Heart left ventricle (tissue), 16 donors: ENCODE measurements around the gene LAYN. TPM values are rescaled to one million over a fixed set of nuclear protein-coding genes. Genes with fewer than 3 reads are reported as not detected.

Experiments
- ATAC-seq, 4 donors: fragments of 200-7000 bp; cut with Tn5 transposase; one replicate each; pipeline ENCODE4 v1.9.1; 2020 to 2022; ENCODE audit warnings: moderate library complexity in 4 of 4, mild to moderate bottlenecking in 3 of 4, moderate number of reproducible peaks in 1 of 4
- DNase-seq, 5 donors: peaks; one replicate each; pipeline ENCODE4 v3.0.0-alpha.2; 2020
- H3K27ac ChIP-seq, 12 donors: fragments of 200-600 bp; sonication (generic) in 4 of 12; one replicate each; pipeline versions ENCODE4 v1.5.0 to v1.8.0; 2016 to 2022; ENCODE audit warnings: mild to moderate bottlenecking in 2 of 12
- H3K27me3 ChIP-seq, 9 donors: fragments of 200-600 bp; sonication (generic) in 2 of 9; one replicate each; pipeline versions ENCODE4 v1.5.1 to v1.8.0; 2016 to 2022; ENCODE audit warnings: mild to moderate bottlenecking in 3 of 9
- H3K36me3 ChIP-seq, 9 donors: fragments of 200-600 bp; sonication (generic) in 2 of 9; one replicate each; pipeline versions ENCODE4 v1.5.0 to v1.8.0; 2018 to 2022; ENCODE audit warnings: mild to moderate bottlenecking in 2 of 9
- H3K4me1 ChIP-seq, 12 donors: fragments of 200-600 bp; sonication (generic) in 4 of 12; one replicate each; pipeline versions ENCODE4 v1.5.0 to v1.8.0; 2016 to 2022; ENCODE audit warnings: mild to moderate bottlenecking in 3 of 12
- H3K4me3 ChIP-seq, 12 donors: fragments of 200-600 bp; sonication (generic) in 4 of 12; one replicate each; pipeline versions ENCODE4 v1.5.0 to v1.8.0; 2017 to 2022; ENCODE audit warnings: mild to moderate bottlenecking in 9 of 12, moderate library complexity in 4 of 12
- H3K9me3 ChIP-seq, 12 donors: fragments of 200-600 bp; sonication (generic) in 4 of 12; one replicate each; pipeline versions ENCODE4 v1.5.0 to v1.8.0; 2016 to 2022; ENCODE audit warnings: mild to moderate bottlenecking in 1 of 12
- POLR2A ChIP-seq, 2 donors: fragments of 450-650 bp; IDR thresholded peaks; one replicate each; pipeline ENCODE4 v1.6.1; 2017; ENCODE audit warnings: antibody characterized with exemption in 2 of 2, mild to moderate bottlenecking in 2 of 2, moderate library complexity in 2 of 2
- WGBS, 4 donors: extraction: QIAGEN DNeasy Blood & Tissue Kit in 2 of 4; methylation state at CpG; one replicate each; pipeline versions ENCODE4 v1.1.5 to v1.1.7; 2013 to 2018; 5-methylcytosine and 5-hydroxymethylcytosine counted together
- intact Hi-C, 10 donors: fragments of 100-400 bp; cut with DNase I; formaldehyde crosslinking; loops; one replicate each; pipeline versions ENCODE4 v1.11.1 to v1.14.2; 2022
- polyA plus RNA-seq, 2 donors: library from polyadenylated mRNA; stranded (reverse); fragments of 200-250 nt; gene quantifications; one replicate each; pipeline ENCODE4 v1.2.3, GENCODE V29; 2013
- total RNA-seq, 9 donors: library from RNA; depleted of rRNA in 2 of 9; stranded (reverse); fragments of >200 nt in 2 of 9; fragmentation: NEBNext Ultra II Directional in 3 of 9; extraction: Animal tissue kit (Norgen Biotek cat#: 25700) in 3 of 9; gene quantifications; one replicate each; pipeline versions ENCODE4 v1.1.0 to v1.2.4, GENCODE V29; 2016 to 2023
- TF ChIP-seq, protein P1 (sequence below), 12 donors: fragments of 200-600 bp; sonication (generic) in 4 of 12; IDR thresholded peaks; one replicate each; pipeline versions ENCODE4 v1.5.0 to v1.8.0; 2018 to 2022; ENCODE audit warnings: antibody characterized with exemption in 12 of 12, mild to moderate bottlenecking in 5 of 12
- donor health status: ischemic (EF 13 %, LVEDD 7.1; RV severe dilation, severe dysfunction).
- donor health status: healthy with polysubstance abuse.
- donor health status: DM: no; HTN: yes; CAD: no.
- donor health status: DM: no; HTN: no; CAD: no.
- donor health status: ischemic (EF 25% LVEDD 6.9; RV normal size, moderate dysfunction).
- donor health status: ischemic (EF 25% LVEDD 5.7; RV mildly dilated, moderate dysfunction).
- donor health status: healthy.
- donor health status: DM: yes; HTN: yes; CAD: no.
- donor health status: ischemic (EF 35%, LVEDD 5.7; RV mildly dilated, moderate dysfunction).
- donor health status: nonischemic (EF 11% LVEDD 7.7; RV severe dilation, severe dysfunction).
- donor health status: DM: yes; HTN: yes; CAD: no.
- donor health status: PGD.
- donor health status: ischemic (EF 29% LVEDD 5.4; RV normal size, mild dysfunction).
- donor health status: nonischemic (EF 23%, LVEDD 6.1; RV moderate dilation, normal function).

The LAYN gene
- total and polyA plus RNA-seq, 11 donors, result 1.2 to 6.9 (median 2.8) TPM

DNA sequence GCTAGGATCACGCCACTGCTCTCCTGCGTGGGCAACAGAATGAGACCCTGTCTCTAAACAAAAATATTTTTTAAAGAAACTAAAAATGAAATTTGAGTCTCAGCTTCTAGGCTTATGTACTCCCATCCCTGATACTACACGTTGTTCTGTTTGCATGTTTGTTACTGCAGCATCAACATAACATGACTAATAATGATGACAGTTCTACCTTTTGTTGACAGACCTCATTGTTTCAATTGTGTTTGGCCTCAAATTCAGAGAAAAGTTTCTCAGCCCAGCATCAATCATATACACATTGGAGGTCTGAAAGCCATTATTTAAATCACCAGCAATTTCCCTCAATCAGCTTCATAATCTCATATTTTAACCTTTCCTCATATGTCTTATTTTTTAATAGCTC, 20.8 kb downstream of the LAYN start:
- Histone ChIP-seq H3K4me1 (peaks cover 0 to 15% (median 0%) of the 10 kb centered on the region in 12 donors), H3K36me3 (peaks cover 0 to 13% (median 0%) of the 10 kb centered on the region in 9 donors), H3K27me3 (no peaks in the 10 kb centered on the region), H3K9me3 (no peaks in the 10 kb centered on the region), H3K27ac (no peak overlapping the region), H3K4me3 (no peak overlapping the region)
- intact Hi-C loops, result loop anchor here in 2 of 10 donors (5.0 to 10.0 kb wide), 2 partner anchors 277 to 281 kb away; no protein-coding TSS in a partner anchor
- ATAC-seq (no peak), DNase-seq (no peak)
- WGBS, 4 donors, result 91 to 94% (median 92%) methylated on average over 3 of the region's 3 CpGs
- TF ChIP-seq, protein P1, sequence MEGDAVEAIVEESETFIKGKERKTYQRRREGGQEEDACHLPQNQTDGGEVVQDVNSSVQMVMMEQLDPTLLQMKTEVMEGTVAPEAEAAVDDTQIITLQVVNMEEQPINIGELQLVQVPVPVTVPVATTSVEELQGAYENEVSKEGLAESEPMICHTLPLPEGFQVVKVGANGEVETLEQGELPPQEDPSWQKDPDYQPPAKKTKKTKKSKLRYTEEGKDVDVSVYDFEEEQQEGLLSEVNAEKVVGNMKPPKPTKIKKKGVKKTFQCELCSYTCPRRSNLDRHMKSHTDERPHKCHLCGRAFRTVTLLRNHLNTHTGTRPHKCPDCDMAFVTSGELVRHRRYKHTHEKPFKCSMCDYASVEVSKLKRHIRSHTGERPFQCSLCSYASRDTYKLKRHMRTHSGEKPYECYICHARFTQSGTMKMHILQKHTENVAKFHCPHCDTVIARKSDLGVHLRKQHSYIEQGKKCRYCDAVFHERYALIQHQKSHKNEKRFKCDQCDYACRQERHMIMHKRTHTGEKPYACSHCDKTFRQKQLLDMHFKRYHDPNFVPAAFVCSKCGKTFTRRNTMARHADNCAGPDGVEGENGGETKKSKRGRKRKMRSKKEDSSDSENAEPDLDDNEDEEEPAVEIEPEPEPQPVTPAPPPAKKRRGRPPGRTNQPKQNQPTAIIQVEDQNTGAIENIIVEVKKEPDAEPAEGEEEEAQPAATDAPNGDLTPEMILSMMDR (IDR thresholded peaks at IDR 0.05), result no peak
- no peak for TF ChIP-seq POLR2A (IDR thresholded peaks at IDR 0.05)

DNA sequence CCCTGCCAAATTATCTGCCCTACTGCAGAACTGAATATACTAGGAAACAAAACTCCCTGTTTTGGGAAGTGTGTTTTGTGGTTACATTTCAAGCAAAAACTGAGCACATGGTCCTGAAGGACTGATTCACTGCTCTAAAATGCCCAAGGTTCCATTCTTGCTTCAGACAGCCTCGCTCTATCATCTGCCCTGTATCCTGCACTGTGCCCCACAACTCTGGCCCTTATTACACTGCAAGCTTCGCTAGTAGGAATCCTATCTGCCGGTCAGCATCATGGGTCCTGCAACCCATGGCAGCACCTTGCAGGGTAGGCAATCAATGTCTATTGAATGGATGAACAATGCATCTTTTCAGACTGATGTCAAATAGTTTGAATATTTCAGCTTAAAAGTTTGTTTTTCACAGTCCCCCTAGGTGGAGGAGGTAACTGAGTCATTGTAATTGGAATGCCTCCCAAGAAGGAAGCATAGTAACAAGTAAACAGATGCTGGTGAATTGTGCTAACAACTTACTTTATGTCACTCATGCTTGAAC, 21.3 kb downstream of the LAYN start:
- ATAC-seq, result no peak
- intact Hi-C loops, result loop anchor here in 2 of 10 donors (5.0 to 10.0 kb wide), 2 partner anchors 277 to 280 kb away; no protein-coding TSS in a partner anchor
- TF ChIP-seq, protein P1 (IDR thresholded peaks at IDR 0.05), result no peak
- TF ChIP-seq POLR2A (IDR thresholded peaks at IDR 0.05), result no peak
- H3K4me3 ChIP-seq, result no peak overlapping the region
- DNase-seq, result no peak
- H3K9me3 ChIP-seq, result no peaks in the 10 kb centered on the region
- peaks cover 0 to 12% (median 0%) of the 10 kb centered on the region in 9 donors for H3K36me3 ChIP-seq
- WGBS, 4 donors, result 61 to 93% (median 70%) methylated on average over 3 of the region's 3 CpGs
- no peaks in the 10 kb centered on the region for H3K27me3 ChIP-seq
- peaks cover 0 to 15% (median 0%) of the 10 kb centered on the region in 12 donors for H3K4me1 ChIP-seq
- H3K27ac ChIP-seq, result no peak overlapping the region

DNA sequence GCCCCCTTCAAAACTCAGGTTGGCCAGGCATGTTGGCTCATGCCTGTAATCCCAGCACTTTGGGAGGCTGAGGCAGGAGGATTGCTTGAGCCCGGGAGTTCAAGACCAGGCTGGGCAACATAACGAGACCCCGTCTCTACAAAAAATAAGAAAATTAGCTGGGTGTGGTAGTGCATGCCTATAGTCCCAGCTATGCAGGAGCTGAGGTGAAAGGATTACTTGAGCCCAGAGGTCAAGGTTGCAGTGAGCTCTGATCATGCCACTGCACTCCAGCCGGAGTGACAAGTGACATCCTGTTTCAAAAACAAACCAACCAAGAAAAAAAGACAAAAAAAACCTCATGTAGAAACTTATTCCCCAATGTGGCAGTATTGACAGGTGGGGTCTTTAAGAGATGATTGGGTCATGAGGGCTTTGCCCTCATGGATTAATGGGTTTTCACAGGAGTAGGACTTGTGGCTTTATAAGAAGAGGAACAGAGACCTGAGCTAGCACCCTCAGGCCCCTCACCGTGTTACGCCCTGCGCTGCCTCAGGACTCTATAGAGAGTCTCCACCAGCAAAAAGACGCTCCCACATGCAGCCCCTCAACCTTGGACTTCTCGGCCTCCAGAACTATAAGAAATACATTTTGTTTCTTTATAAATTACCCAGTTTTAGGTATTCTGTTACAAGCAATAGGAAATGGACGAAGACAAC, 22.3 kb downstream of the LAYN start:
- TF ChIP-seq, protein P1 (IDR thresholded peaks at IDR 0.05), result no peak
- no peak for TF ChIP-seq POLR2A (IDR thresholded peaks at IDR 0.05)
- Histone ChIP-seq H3K4me3 (no peak overlapping the region), H3K9me3 (no peaks in the 10 kb centered on the region), H3K27me3 (no peaks in the 10 kb centered on the region), H3K36me3 (peaks cover 0 to 10% (median 0%) of the 10 kb centered on the region in 9 donors), H3K4me1 (peaks cover 0 to 15% (median 0%) of the 10 kb centered on the region in 12 donors), H3K27ac (no peak overlapping the region)
- DNase-seq (no peak), ATAC-seq (no peak)
- intact Hi-C loops, result loop anchor here in 2 of 10 donors (5.0 to 10.0 kb wide), 2 partner anchors 278 to 279 kb away; no protein-coding TSS in a partner anchor
- 84 to 96% (median 92%) methylated on average over 10 of the region's 10 CpGs for WGBS, 4 donors

DNA sequence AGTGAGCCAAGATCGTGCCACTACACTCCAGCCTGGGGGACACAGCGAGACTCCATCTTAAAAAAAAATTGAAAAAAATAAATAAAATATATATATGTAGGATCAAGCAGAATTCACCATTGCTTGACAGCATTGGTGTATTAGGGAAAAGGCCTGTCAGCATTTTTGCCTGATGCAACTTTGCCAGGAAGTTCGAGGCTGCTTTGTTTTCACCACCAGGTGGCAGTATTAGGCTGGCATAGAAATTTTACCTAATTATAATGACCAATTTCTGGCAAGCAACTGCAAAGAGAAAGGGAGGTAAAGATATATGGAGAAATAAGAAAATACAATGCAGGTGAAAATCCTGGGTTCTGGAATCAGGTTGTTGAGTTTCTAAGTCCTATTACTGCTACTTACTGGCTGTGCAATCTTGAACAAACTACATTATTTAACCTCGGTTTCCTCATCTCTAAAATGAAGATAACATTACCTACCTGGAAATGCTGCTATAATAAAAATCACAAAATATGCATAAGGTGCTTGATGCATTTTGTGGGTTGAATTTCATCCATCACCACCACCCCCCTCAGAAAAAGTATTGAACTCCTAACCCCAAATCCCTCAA, 24.7 kb downstream of the LAYN start:
- Histone ChIP-seq H3K36me3 (no peaks in the 10 kb centered on the region), H3K9me3 (no peaks in the 10 kb centered on the region), H3K27me3 (no peaks in the 10 kb centered on the region), H3K27ac (no peak overlapping the region), H3K4me3 (no peak overlapping the region), H3K4me1 (peaks cover 0 to 15% (median 0%) of the 10 kb centered on the region in 12 donors)
- intact Hi-C loops, result loop anchor here (1.0 to 10.0 kb wide), 8 partner anchors 37 to 280 kb away; partner anchors contain the start of gene SIK2 (in 1 of the 10)
- TF ChIP-seq POLR2A (IDR thresholded peaks at IDR 0.05), result no peak
- TF ChIP-seq, protein P1 (IDR thresholded peaks at IDR 0.05), result peak; percentile 77 to 96 (median 92)
- WGBS, 4 donors, result 68 to 70% (median 69%) methylated on average over 4 of the region's 4 CpGs
- ATAC-seq (peak in 2 of 4 donors; percentile 52 to 63), DNase-seq (peak in 4 of 5 donors; percentile 48 to 64 (median 56))
